Astrocyte (in vitro differentiated cells and primary cell): Measurements from ENCODE around the gene ACVRL1. TPM values are rescaled to one million over a fixed set of nuclear protein-coding genes. Genes with fewer than 3 reads are reported as not detected.

Experiments
- DNase-seq: peaks from one replicate; pipeline ENCODE4 v3.0.0-alpha.2; 2010; ENCODE audit warnings: low read depth
- FAIRE-seq: peaks from 2 replicates; lab custom pipeline; 2011; peaks lifted over from hg19 to GRCh38; lab: Jason Lieb, UNC
- H2AFZ ChIP-seq: 2 replicates; pipeline ENCODE4 v1.6.0; 2012; ENCODE audit warnings: low read depth, low read length, inconsistent platforms
- H3K27ac ChIP-seq: 2 replicates; pipeline ENCODE4 v1.5.1; 2011; ENCODE audit warnings: low read depth, low read length, inconsistent platforms
- H3K27me3 ChIP-seq: 2 replicates; pipeline ENCODE4 v1.6.0; 2011; ENCODE audit warnings: low read length, inconsistent platforms; ENCODE audit not compliant: insufficient read depth
- H3K36me3 ChIP-seq: 2 replicates; pipeline ENCODE4 v1.5.1; 2011; ENCODE audit warnings: low read length, inconsistent platforms; ENCODE audit not compliant: insufficient read depth
- H3K4me1 ChIP-seq: 2 replicates; pipeline ENCODE4 v1.5.1; 2011; ENCODE audit warnings: low read length, inconsistent platforms; ENCODE audit not compliant: insufficient read depth
- H3K4me2 ChIP-seq: 2 replicates; pipeline ENCODE4 v1.6.0; 2012; ENCODE audit warnings: low read length, inconsistent platforms
- H3K4me3 ChIP-seq: 2 replicates; pipeline ENCODE4 v1.5.1; 2011; ENCODE audit warnings: low read depth, mild to moderate bottlenecking, low read length, inconsistent platforms; ENCODE audit not compliant: insufficient read depth
- H3K79me2 ChIP-seq: 2 replicates; pipeline ENCODE4 v1.6.0; 2012; ENCODE audit warnings: mild to moderate bottlenecking, low read length, inconsistent platforms; ENCODE audit not compliant: insufficient read depth
- H3K9ac ChIP-seq: 2 replicates; pipeline ENCODE4 v1.6.0; 2012; ENCODE audit warnings: mild to moderate bottlenecking, low read length, inconsistent platforms
- H3K9me3 ChIP-seq: 2 replicates; pipeline ENCODE4 v1.5.1; 2012; ENCODE audit warnings: low read depth, mild to moderate bottlenecking, low read length, inconsistent platforms; ENCODE audit not compliant: insufficient read depth
- H4K20me1 ChIP-seq: 2 replicates; pipeline ENCODE4 v1.6.0; 2012; ENCODE audit warnings: low read length, inconsistent platforms; ENCODE audit not compliant: insufficient read depth
- H3K27ac Mint-ChIP-seq: one replicate; pipeline ENCODE4 v1.8.0; 2021; ENCODE audit warnings: mild to moderate bottlenecking, mixed read lengths; ENCODE audit not compliant: unreplicated experiment
- H3K27me3 Mint-ChIP-seq: one replicate; pipeline ENCODE4 v1.8.0; 2021; ENCODE audit warnings: low read depth, mixed read lengths; ENCODE audit not compliant: unreplicated experiment
- H3K36me3 Mint-ChIP-seq: one replicate; pipeline ENCODE4 v1.8.0; 2021; ENCODE audit warnings: low read depth, mixed read lengths; ENCODE audit not compliant: unreplicated experiment
- H3K4me1 Mint-ChIP-seq: one replicate; pipeline ENCODE4 v1.8.0; 2021; ENCODE audit warnings: low read depth, mixed read lengths; ENCODE audit not compliant: unreplicated experiment
- H3K4me3 Mint-ChIP-seq: one replicate; pipeline ENCODE4 v1.8.0; 2021; ENCODE audit warnings: mild to moderate bottlenecking, moderate library complexity, mixed read lengths; ENCODE audit not compliant: unreplicated experiment
- H3K9me3 Mint-ChIP-seq: one replicate; pipeline ENCODE4 v1.8.0; 2021; ENCODE audit warnings: mild to moderate bottlenecking, mixed read lengths; ENCODE audit not compliant: unreplicated experiment
- EZH2 ChIP-seq: IDR thresholded peaks from 2 replicates; pipeline ENCODE4 v1.6.1; 2012; ENCODE audit warnings: mild to moderate bottlenecking, low read length, inconsistent platforms; ENCODE audit not compliant: insufficient read depth
- total RNA-seq: library from RNA; stranded (reverse); gene quantifications from 2 replicates; pipeline ENCODE4 v1.2.1, GENCODE V29; 2021
- TF ChIP-seq, protein P1 (sequence below): IDR thresholded peaks from 2 replicates; pipeline ENCODE4 v1.5.1; 2011; ENCODE audit warnings: low read depth, mild to moderate bottlenecking, inconsistent platforms, low read length, moderate library complexity; ENCODE audit not compliant: insufficient read depth

Gene ACVRL1
- total RNA-seq, 1 donor from 2014 or later = 0.95 TPM

DNA sequence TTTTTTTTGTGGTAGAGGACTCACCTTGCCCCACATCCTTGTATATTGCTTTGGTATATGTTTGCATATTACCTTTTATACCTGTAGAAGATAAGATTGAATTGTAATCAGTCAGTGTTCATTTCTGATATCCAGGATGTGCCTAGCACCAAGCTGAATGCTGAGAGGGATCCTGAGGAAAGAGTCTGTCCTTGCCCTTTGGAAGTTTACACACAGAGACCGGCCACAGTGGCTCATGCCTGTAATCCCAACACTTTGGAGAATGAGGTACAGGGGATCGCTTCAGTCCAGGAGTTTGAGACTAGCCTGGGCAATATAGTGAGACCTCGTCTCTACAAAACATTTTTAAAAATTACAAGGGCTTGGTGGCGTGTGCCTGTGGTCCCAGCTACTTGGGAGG lies 52.6 kb downstream of the ACVRL1 start:
- DNase-seq (no peak), FAIRE-seq (no peak)
- peaks cover 83% of the 10 kb centered on the region for H3K79me2 ChIP-seq
- no peak overlapping the region for H3K4me2 ChIP-seq
- no peaks in the 10 kb centered on the region for H3K27me3 ChIP-seq
- Mint-ChIP-seq H3K36me3 (peaks cover 4% of the 10 kb centered on the region), H3K27me3 (no peaks in the 10 kb centered on the region), H3K4me1 (no peaks in the 10 kb centered on the region), H3K27ac (no peak overlapping the region), H3K4me3 (no peak overlapping the region), H3K9me3 (no peaks in the 10 kb centered on the region)
- H4K20me1 ChIP-seq = peaks cover 48% of the 10 kb centered on the region
- no peak overlapping the region for H2AFZ ChIP-seq
- H3K4me3 ChIP-seq = no peak overlapping the region
- H3K9me3 ChIP-seq = no peaks in the 10 kb centered on the region
- TF ChIP-seq, protein P1, sequence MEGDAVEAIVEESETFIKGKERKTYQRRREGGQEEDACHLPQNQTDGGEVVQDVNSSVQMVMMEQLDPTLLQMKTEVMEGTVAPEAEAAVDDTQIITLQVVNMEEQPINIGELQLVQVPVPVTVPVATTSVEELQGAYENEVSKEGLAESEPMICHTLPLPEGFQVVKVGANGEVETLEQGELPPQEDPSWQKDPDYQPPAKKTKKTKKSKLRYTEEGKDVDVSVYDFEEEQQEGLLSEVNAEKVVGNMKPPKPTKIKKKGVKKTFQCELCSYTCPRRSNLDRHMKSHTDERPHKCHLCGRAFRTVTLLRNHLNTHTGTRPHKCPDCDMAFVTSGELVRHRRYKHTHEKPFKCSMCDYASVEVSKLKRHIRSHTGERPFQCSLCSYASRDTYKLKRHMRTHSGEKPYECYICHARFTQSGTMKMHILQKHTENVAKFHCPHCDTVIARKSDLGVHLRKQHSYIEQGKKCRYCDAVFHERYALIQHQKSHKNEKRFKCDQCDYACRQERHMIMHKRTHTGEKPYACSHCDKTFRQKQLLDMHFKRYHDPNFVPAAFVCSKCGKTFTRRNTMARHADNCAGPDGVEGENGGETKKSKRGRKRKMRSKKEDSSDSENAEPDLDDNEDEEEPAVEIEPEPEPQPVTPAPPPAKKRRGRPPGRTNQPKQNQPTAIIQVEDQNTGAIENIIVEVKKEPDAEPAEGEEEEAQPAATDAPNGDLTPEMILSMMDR = no peak
- no peak for TF ChIP-seq EZH2
- no peaks in the 10 kb centered on the region for H3K4me1 ChIP-seq
- H3K9ac ChIP-seq = no peak overlapping the region
- H3K36me3 ChIP-seq = no peaks in the 10 kb centered on the region
- no peak overlapping the region for H3K27ac ChIP-seq

DNA sequence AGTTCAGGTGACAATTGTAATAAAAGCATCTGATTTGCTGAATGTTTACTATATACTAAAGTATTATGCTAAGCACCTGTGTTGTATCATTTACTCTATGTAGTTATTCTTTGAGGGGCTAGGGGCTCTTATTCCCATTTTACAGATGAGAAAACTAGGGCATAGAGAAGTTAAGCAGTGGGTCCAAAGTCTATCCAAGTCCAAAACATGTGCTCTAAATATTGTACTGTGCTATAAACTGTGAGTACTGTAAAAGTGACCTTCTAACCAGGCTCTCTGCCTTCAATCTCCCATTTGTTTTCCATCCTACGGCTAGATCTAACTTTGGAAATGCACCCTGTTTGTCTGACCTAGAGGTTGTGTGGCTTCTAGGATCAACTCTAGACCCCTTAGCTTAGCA lies 53.2 kb downstream of the ACVRL1 start:
- H3K9me3 Mint-ChIP-seq = peaks cover 1% of the 10 kb centered on the region
- Histone ChIP-seq H3K9me3 (no peaks in the 10 kb centered on the region), H2AFZ (no peak overlapping the region), H3K79me2 (peaks cover 80% of the 10 kb centered on the region), H3K4me2 (no peak overlapping the region), H3K4me1 (no peaks in the 10 kb centered on the region), H4K20me1 (peaks cover 43% of the 10 kb centered on the region), H3K27ac (no peak overlapping the region), H3K4me3 (no peak overlapping the region), H3K36me3 (no peaks in the 10 kb centered on the region), H3K27me3 (no peaks in the 10 kb centered on the region), H3K9ac (no peak overlapping the region)
- H3K4me3 Mint-ChIP-seq = no peak overlapping the region
- no peaks in the 10 kb centered on the region for H3K27me3 Mint-ChIP-seq
- peaks cover 4% of the 10 kb centered on the region for H3K36me3 Mint-ChIP-seq
- H3K27ac Mint-ChIP-seq = no peak overlapping the region
- no peaks in the 10 kb centered on the region for H3K4me1 Mint-ChIP-seq
- no peak for FAIRE-seq
- no peak for DNase-seq
- TF ChIP-seq, protein P1 = no peak
- no peak for TF ChIP-seq EZH2

- no peak overlapping the region for H3K4me2 ChIP-seq
- no peaks in the 10 kb centered on the region for H3K36me3 ChIP-seq
- Mint-ChIP-seq H3K4me1 (no peaks in the 10 kb centered on the region), H3K27me3 (no peaks in the 10 kb centered on the region), H3K4me3 (no peak overlapping the region), H3K9me3 (peaks cover 4% of the 10 kb centered on the region), H3K36me3 (peaks cover 6% of the 10 kb centered on the region), H3K27ac (no peak overlapping the region)
- no peaks in the 10 kb centered on the region for H3K9me3 ChIP-seq
- no peak overlapping the region for H3K9ac ChIP-seq
- no peak overlapping the region for H3K4me3 ChIP-seq
- TF ChIP-seq, protein P1 = no peak
- no peak for TF ChIP-seq EZH2
- peaks cover 80% of the 10 kb centered on the region for H3K79me2 ChIP-seq
- peaks cover 39% of the 10 kb centered on the region for H4K20me1 ChIP-seq
- H3K4me1 ChIP-seq = no peaks in the 10 kb centered on the region
- no peak overlapping the region for H3K27ac ChIP-seq
- H3K27me3 ChIP-seq = no peaks in the 10 kb centered on the region
- no peak for DNase-seq
- no peak for FAIRE-seq
- H2AFZ ChIP-seq = no peak overlapping the region
Measured at GRCh38 chr12:51960890-51961289, 53.6 kb downstream of the ACVRL1 start.
